Stimulated activated CD8-positive, alpha-beta memory T cell treated with anti-CD3 and anti-CD28 coated beads, Interleukin-12 subunit alpha, Interleukin-12 subunit beta, amount 100 ng/mL, for 1 hour (primary cell): ENCODE measurements around the gene GPATCH1.
A peak's percentile ranks its signal among the peaks of the same experiment; 100 is the strongest.
"Not testable (repeated sequence)": the region's sequence is repeated elsewhere in the genome, so short reads cannot be mapped to it uniquely, and the experiment has no call there.

Experiments used
- DNase-seq: peaks from one replicate; pipeline ENCODE4 v3.0.0-alpha.2; 2020; ENCODE audit warnings: low read depth

Gene GPATCH1

DNA sequence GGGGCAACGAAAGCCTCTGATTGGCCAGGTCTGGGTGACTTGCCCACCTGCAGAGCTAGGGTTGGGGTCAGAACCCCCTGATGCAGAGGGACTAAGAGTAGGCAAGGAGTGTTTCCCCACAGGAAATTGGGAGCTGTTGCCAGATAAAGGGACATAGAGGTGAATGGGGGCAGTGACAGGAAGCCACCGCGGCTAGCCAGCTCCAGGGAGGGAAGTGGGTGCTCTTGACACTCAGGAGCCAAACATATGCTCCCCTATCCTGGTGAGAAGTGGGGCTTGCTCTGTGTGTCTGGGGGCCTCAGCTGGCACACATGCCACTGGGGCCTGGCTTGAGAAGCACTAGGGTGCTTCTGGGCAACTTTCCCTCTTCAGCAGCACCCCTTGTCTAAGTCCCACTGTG lies 76.9 kb downstream of the GPATCH1 start:
- DNase-seq: no peak

DNA sequence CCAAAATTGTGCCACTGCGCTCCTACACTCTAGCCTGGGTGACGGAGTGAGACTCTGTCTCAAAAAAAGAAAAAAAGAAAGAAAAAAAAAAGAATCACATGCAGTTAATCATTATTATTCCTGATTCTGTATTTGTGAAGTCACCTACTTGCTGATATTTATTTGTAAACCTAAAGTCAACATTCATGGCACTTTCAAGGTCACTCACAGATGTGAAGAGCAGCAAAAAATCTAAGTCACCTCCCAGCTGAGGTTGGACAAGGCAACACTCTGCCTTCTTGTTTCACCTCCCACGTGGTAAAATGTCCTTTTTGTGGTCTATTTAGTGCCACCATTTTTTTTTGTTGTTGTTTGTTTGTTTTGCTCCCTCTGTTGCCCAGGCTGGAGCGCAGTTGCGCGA lies 77.4 kb downstream of the GPATCH1 start:
- DNase-seq: no peak

DNA sequence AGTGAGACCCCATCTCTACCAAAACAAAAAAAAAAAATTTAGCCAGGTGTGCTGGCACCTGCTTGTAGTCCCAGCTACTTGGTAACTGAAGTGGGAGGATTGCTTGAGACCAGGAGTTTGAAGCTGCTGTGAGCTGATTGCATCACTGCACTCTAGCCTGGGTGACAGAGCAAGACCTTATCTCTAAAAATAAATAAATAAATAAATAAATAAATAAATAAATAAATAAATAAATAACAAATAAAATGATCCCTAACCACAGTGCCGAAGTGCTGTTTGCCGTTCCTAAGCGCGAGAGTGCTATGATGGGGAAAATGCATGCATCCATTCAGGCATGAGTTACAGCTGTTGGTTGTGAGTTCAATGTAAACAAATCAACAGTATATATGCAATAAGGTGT lies 78.2 kb downstream of the GPATCH1 start:
- no peak for DNase-seq

DNA sequence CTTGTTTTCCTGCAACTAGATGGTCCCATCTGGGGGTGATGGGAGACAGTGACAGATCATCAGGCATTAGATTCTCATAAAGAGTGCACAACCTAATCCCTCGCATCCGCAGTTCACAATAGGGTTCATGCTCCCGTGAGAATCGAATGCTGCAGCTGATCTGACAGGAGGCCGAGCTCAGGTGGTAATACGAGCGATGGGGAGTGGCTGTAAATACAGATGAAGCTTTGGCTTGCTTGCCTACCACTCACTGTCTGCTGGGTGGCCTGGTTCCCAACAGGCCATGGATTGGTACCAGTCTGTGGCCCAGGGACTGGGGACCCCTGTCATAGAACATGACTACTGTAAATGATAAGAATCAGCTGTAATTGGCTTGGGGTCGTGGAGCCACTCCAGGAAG lies 78.9 kb downstream of the GPATCH1 start:
- no peak for DNase-seq

DNA sequence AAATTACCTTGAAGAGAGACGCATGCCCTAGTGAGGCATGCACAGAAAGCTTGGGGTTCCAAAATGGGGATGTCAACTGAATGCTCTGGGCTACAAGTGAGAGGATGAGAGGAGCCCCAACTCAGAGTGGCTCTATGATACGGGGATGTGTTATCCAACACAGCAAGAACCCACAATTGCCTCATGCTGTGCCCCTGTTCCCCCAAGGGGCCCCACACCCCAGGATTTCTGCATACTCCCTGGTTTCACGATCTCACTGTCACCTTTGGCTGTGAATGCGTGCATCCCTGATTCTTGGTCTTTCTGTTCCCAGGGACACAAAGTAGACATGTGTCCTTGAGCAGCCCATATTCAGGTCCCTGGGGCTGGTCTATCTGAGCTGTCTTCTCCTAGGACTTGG lies 80.2 kb downstream of the GPATCH1 start:
- DNase-seq: no peak

DNA sequence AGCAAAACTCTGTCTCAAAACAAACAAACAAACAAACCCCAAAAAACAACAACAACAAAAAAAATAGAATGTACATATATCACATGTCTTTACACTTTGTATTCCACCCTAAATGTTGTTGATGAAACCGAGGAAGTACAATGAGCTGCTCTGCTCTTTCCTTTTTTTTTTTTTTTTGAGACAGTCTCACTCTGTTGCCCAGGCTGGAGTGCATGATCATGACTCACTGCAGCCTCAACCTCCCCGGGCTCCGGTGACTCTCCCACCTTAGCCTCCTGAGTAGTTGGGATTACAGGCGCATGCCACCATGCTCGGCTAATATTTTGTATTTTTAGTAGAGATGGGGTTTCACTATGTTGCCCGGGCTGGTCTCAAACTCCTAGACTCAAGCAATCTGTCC lies 82.5 kb downstream of the GPATCH1 start:
- DNase-seq: no peak

DNA sequence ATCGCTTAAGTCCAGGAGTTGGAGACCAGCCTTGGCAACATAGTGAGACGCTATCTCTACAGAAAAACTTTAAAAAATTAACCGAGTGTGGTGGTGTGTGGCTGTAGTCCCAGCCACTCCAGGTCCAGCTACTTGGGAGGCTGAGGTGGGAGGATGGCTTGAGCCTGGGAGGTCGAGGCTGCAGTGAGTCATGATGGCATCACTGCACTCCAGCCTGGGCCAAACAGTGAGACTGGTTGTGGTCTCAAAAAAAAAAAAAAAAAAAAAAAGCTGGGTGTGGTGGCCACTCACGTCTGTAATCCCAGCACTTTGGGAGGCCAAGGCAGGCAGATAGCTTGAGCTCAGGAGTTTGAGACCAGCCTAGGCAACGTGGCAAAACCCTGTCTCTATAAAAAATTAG lies 85.1 kb downstream of the GPATCH1 start:
- not testable (repeated sequence) for DNase-seq

DNA sequence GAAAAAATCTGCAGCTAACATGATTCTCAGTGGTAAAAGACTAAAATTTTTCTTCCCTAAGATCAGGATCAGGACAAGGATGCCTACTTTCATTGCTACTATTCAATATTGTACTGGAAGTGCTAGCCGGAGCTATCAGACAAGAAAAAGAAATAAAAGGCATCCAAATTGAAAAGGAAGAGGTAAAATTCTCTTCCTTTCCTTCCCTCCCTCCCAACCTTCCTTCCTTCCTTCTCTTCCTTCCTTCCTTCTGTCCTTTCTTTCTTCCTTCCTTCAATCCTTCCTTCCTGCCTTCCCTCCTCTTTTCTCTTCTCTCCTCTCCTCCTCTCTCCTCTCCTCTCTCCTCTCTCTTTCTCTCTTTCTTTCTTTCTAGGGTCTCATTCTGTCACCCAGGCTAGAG lies 86.5 kb downstream of the GPATCH1 start:
- no peak for DNase-seq

DNA sequence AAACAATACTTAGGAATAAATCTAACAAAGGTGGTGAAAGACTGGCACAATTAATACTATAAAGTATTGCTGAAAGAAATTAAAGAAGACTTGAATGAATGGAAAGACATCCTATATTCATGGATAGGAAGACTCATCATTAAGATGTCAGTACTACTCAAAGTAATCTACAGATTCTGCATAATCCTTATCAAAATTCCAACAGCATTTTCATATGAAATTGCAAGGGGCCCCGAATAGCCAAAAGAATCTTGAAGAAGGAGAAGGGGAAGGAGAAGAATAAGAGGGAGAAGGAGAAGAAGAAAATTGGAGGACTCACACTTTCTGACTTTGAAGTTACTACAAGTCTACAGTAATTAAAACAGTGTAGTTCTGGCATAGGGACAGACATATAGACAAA lies 87.5 kb downstream of the GPATCH1 start:
- DNase-seq: no peak

DNA sequence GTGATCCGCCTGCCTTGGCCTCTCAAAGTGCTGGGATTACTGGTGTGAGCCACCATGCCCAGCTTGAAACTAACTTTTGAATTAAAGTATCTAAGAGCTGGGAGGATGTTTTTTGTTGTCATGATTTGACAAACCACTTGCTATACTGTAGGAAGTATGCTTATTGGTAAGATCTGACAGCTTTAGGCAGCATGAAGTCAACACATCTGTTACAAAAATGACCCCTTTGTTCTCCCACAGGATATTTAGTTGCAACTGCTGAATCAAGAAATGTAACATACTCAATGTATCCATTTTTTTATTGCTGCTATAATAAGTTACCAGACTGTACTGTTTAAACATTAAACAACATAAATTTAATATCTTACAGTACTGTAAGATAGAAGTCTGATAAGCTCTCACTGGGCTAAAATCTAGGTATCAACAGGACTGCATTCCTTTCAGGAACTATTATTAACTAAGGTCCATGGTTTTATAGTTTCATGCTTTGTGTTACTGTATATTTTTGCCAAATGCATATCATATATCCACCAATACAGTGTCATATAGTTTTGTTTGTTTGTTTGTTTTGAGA lies 90.3 kb downstream of the GPATCH1 start:
- DNase-seq: no peak

DNA sequence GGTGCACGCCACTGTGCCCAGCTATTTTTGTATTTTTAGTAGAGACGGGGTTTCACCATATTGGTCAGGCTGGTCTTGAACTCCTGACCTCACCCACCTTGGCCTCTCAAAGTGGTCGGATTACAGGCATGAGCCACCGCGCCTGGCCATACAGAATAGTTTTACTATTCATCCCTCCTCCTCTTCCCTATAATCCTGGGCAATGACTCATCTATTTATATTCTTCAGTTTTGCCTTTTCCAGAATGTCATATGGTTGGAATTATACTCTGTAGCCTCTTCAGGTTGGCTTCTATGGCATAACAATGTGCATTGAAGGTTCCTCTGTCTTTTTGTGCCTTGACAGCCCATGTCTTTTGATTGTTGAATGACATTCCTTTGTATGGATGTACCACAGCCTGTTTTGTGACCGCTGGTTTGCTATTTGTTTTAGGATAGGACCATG lies 91.0 kb downstream of the GPATCH1 start:
- no peak for DNase-seq

DNA sequence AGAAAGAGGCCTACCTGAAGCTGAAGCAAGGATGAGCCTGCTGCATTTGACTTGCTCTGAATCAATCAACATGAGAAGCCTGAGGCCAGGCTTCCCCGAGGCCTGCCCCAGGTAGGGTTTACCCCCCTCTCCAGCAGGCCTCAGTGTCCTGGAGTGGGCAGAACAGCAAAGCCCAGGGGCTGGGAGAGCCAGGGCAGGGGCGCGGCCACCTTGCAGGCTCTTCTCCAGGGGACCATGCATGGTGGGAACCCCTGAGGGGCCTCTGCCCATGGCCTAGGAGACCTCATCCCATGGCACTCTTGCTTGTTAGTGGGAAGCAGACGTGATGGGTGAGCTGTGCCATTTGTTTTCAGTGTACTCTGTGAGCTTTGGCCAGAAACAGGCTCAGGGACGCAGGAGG lies 93.2 kb downstream of the GPATCH1 start:
- no peak for DNase-seq

DNA sequence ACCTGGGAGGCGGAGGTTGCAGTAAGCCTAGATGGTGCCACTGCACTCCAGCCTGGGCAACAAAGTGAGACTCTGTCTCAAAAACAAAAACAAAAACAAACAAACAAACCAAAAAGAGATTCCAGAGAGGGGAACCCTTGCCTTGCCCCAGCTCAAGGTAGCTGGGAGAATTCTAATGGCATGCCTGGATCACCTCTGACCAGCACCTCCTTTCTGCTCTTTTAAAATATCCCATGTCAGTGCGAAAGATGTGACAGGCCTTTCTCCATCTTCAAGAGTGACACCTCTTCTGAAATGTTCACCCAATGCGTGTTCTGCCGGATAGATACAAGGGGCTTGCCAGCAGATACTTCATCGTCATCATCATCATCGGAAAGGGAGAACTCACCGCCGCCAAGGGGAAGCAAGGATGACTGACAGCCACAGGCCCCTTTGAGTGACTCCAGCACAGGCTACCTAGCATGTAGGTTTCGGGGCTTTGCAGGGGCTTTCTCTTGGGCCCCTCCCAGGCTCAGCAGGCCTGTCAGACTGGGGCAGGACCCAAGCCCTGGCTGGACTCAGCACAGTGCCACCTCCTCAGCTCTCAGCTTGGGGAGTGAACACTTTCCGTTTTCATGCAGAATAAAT lies 94.3 kb downstream of the GPATCH1 start:
- DNase-seq: no peak

DNA sequence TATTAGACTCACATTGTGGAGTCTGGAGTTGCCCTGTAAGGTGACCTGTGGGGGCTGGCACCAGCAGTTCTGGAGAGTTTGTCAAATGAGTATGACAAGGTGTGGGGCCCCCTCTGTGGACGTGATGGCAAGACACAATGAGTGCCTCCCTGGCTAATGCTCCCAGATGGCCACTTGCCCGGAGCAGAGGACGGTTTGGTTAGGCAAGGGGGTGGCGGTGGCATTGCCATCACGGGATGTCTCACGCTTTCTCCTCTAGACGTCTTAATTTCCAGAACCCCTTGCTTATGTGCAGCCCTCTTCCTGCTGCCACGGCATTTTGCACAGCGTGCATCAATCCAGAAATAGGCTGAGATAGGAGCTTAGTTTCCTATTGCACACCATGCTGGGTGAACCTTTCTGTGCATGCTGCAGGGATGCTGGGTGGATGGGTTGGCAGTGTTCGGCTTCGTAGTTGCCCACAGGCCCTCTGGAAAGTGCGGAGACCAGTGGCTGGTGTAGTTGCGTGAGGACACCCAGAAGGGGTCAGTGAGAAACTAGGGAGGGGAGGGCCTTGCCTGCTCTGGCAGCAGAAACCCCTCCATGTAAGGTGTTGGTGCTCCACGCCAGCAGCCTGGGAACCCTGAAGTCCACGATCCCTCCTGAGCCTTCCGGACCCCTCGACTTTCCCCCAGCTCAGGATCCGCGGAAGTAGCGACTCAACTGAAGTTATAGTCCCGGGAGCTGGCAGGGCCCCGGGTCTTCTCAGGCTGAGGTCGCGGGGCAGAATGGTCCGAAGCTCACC lies 95.1 kb downstream of the GPATCH1 start:
- DNase-seq: no peak

DNA sequence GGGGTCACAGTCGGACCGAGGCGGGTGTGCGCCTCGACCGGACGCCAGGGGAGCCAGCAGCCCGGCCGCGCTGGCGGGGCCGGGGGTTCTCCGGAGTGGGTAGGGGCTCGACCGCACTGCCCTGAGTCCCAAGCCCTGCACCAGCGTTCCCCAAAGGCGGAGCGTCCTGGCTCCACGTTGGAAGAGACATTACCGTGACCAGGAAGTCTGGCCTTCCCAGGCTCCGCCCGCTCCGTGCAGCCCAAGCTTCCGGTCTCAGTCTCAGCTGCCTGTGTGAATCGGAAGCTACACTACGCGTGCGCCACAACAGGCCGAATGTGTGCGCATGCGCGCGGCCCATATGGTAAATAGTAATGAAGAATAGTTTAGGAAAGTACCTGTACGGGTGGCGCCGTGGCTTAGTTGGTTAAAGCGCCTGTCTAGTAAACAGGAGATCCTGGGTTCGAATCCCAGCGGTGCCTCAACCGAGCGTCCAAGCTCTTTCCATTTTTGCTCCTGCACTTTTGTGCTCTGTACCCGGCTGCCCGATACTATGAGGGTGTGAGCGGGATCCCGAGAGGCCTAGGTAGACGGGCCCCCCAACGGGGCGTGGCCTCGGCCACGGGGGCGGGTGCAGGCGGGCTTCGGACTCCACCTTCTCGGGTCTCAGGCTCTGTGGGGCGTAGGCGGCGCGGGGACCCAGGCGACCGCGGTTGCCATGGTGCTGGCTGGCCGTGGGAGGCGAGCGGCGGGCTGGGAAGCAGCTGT lies 95.9 kb downstream of the GPATCH1 start:
- DNase-seq: peak; percentile 95

DNA sequence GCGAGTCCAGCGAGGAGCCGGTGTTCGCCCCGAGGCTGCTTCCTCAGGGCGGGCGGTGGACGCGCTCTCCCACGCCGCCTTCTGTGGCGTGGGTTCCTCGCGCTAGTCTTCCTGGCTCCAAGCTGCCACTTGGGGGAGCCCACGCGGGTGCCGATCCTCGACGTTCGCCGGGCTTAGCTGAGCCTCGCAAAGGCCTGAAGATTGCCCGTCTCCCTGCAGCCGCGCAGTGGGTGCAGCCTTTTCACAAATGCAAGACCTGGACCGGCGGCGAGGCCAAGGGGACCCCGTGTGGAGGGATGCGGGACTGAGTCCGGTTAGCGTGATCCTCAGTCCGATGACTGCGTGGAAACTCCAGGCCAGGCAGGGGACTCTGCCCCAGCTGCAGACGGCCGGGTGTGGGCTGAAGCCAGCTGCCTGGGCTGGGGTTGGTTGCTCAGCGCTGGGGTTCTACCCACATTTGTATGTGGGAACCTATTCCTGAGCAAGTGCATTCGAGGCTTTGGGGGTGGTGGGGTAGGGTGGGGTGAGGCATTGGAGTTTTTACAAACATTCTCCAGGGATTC lies 96.5 kb downstream of the GPATCH1 start:
- peak; percentile 64 for DNase-seq
